T-helper 2 cell treated with Interferon-gamma antibody and Interleukin-4, amounts not matched to agents 5 μg/mL and 100 μg/mL, for 36 hours (primary cell): Measurements from ENCODE around the gene FER.

Experiments used
- DNase-seq: peaks from one replicate; pipeline ENCODE4 v3.0.0; 2021; ENCODE audit warnings: low spot score
- H3K27ac Mint-ChIP-seq: one replicate; pipeline ENCODE4 v1.8.0; 2021; ENCODE audit warnings: mild to moderate bottlenecking, mixed read lengths
- H3K27me3 Mint-ChIP-seq: one replicate; pipeline ENCODE4 v1.8.0; 2021; ENCODE audit warnings: low read depth, mixed read lengths
- H3K36me3 Mint-ChIP-seq: one replicate; pipeline ENCODE4 v1.8.0; 2021; ENCODE audit warnings: low read depth, mixed read lengths
- H3K4me1 Mint-ChIP-seq: one replicate; pipeline ENCODE4 v1.8.0; 2021; ENCODE audit warnings: low read depth, mixed read lengths
- H3K4me3 Mint-ChIP-seq: one replicate; pipeline ENCODE4 v1.8.0; 2022; ENCODE audit warnings: mild to moderate bottlenecking, moderate library complexity, mixed read lengths
- H3K9me3 Mint-ChIP-seq: one replicate; pipeline ENCODE4 v1.8.0; 2021; ENCODE audit warnings: mixed read lengths

Gene FER

GRCh38 chr5:109225716-109226625 lies 478.3 kb downstream of the FER start:
- Mint-ChIP-seq H3K9me3 (no peaks in the 10 kb centered on the region), H3K27me3 (peaks cover under 1% of the 10 kb centered on the region), H3K4me3 (no peak overlapping the region), H3K36me3 (no peaks in the 10 kb centered on the region), H3K27ac (no peak overlapping the region), H3K4me1 (no peaks in the 10 kb centered on the region)
- DNase-seq, result no peak

- Mint-ChIP-seq H3K27ac (no peak overlapping the region), H3K4me1 (no peaks in the 10 kb centered on the region), H3K36me3 (no peaks in the 10 kb centered on the region), H3K27me3 (no peaks in the 10 kb centered on the region), H3K4me3 (no peak overlapping the region), H3K9me3 (no peaks in the 10 kb centered on the region)
- DNase-seq, result no peak
Measured at GRCh38 chr5:109230369-109230768, 482.7 kb downstream of the FER start.

- Mint-ChIP-seq H3K9me3 (peaks cover 3% of the 10 kb centered on the region), H3K4me3 (no peak overlapping the region), H3K36me3 (no peaks in the 10 kb centered on the region), H3K4me1 (no peaks in the 10 kb centered on the region), H3K27ac (no peak overlapping the region), H3K27me3 (peaks cover 2% of the 10 kb centered on the region)
- no peak for DNase-seq
Measured at GRCh38 chr5:109231331-109231730, 483.6 kb downstream of the FER start.

- Mint-ChIP-seq H3K27ac (no peak overlapping the region), H3K4me3 (no peak overlapping the region)
Measured at GRCh38 chr5:109234381-109234780, 486.7 kb downstream of the FER start.

GRCh38 chr5:109239456-109239855 lies 491.8 kb downstream of the FER start:
- Mint-ChIP-seq H3K4me1 (peaks cover 4% of the 10 kb centered on the region), H3K9me3 (peaks cover 3% of the 10 kb centered on the region), H3K27ac (no peak overlapping the region), H3K36me3 (no peaks in the 10 kb centered on the region), H3K27me3 (peaks cover 21% of the 10 kb centered on the region), H3K4me3 (no peak overlapping the region)
- DNase-seq, result no peak

More at GRCh38 chr5:109234381-109234780, 486.7 kb downstream of the FER start:
- Mint-ChIP-seq H3K4me1 (no peaks in the 10 kb centered on the region), H3K27me3 (peaks cover 5% of the 10 kb centered on the region), H3K9me3 (peaks cover 3% of the 10 kb centered on the region), H3K36me3 (no peaks in the 10 kb centered on the region)
- no peak for DNase-seq

- peaks cover 16% of the 10 kb centered on the region for H3K9me3 Mint-ChIP-seq
- H3K27me3 Mint-ChIP-seq, result peaks cover 26% of the 10 kb centered on the region
- H3K4me3 Mint-ChIP-seq, result no peak overlapping the region
Measured at GRCh38 chr5:109242518-109242917, 494.8 kb downstream of the FER start.

GRCh38 chr5:109246395-109246794 lies 498.7 kb downstream of the FER start:
- H3K27me3 Mint-ChIP-seq, result peaks cover 11% of the 10 kb centered on the region
- H3K4me1 Mint-ChIP-seq, result peaks cover 4% of the 10 kb centered on the region
- peaks cover 16% of the 10 kb centered on the region for H3K9me3 Mint-ChIP-seq
- H3K27ac Mint-ChIP-seq, result no peak overlapping the region
- DNase-seq, result no peak
- no peak overlapping the region for H3K4me3 Mint-ChIP-seq
- peaks cover 2% of the 10 kb centered on the region for H3K36me3 Mint-ChIP-seq

More at GRCh38 chr5:109242518-109242917, 494.8 kb downstream of the FER start:
- Mint-ChIP-seq H3K36me3 (peaks cover 2% of the 10 kb centered on the region), H3K4me1 (peaks cover 4% of the 10 kb centered on the region), H3K27ac (no peak overlapping the region)
- DNase-seq, result no peak
